Breast epithelium (tissue), 3 donors: ENCODE results near the gene GNAI1.

Experiments
- CTCF ChIP-seq, 3 donors: fragments of 450-650 bp; IDR thresholded peaks; one replicate each; pipeline ENCODE4 v1.5.1; 2016 to 2017; ENCODE audit warnings: antibody characterized with exemption in 3 of 3, mild to moderate bottlenecking in 3 of 3, moderate library complexity in 3 of 3
- POLR2A ChIP-seq: fragments of 450-650 bp; IDR thresholded peaks from one replicate; pipeline ENCODE4 v1.6.1; 2016; ENCODE audit warnings: antibody characterized with exemption, mild to moderate bottlenecking, moderate library complexity
- POLR2AphosphoS5 ChIP-seq, 3 donors: sonication (generic); formaldehyde crosslinking; IDR thresholded peaks; one replicate each; pipeline ENCODE4 v1.6.1; 2017; ENCODE audit warnings: antibody characterized with exemption in 3 of 3

DNA sequence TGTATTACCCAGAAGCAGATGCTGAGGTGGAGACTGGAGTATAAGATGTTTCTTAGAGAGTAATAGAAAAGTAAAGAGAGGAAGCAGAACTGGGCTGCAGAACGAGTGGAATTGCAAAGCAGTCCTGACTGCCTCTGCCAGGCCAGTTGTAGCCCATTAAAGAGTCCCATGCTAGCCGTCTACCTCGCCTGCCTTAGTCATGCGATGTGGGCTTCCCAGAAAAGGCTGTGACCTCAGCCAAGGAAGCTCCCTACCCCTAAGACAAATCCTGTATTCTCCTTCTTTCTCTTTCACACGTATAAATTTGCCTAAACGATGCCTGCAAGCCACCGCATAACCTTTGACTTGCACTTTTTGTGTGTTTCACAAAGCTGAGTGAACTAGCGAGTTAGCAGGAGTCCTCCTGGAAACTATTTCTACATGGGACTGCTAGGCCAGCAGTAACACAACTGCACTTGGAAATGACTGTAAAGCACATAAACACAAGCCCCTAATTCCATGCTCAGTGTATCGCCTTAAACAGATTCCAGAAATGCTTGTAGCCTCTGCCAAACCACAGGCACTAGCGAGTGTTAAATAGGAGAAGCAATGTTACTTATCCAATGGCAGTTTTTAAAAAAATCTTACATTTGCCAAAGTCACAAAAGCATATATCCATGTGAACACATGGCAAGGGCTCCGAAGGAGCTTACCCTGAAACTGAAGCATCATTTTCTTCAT lies 47.4 kb upstream of the GNAI1 start:
- TF ChIP-seq CTCF (IDR thresholded peaks at IDR 0.05) = no peak
- no peak for TF ChIP-seq POLR2A
- no peak for TF ChIP-seq POLR2AphosphoS5 (IDR thresholded peaks at IDR 0.05)
